GM23338 (cell line): ENCODE data around the gene PIGK.
"Not testable (repeated sequence)": the region's sequence is repeated elsewhere in the genome, so short reads cannot be mapped to it uniquely, and the experiment has no call there.

Experiments used
- CREB1 ChIP-seq: fragments of 250-450 bp; sonication (Bioruptor Pico); IDR thresholded peaks from 2 replicates; pipeline ENCODE4 v1.5.0; 2020; ENCODE audit warnings: low read depth, mild to moderate bottlenecking, moderate library complexity
- ETS1 ChIP-seq: IDR thresholded peaks from 2 replicates; pipeline ENCODE4 v1.6.1; 2016; ENCODE audit warnings: antibody characterized with exemption
- EZH2 ChIP-seq: fragments of 200-600 bp; sonication (generic); IDR thresholded peaks from one replicate; pipeline ENCODE4 v1.8.0; 2017; ENCODE audit warnings: antibody characterized with exemption, mild to moderate bottlenecking, low read depth; ENCODE audit not compliant: unreplicated experiment
- EZH2phosphoT487 ChIP-seq: fragments of 200-600 bp; sonication (generic); IDR thresholded peaks from one replicate; pipeline ENCODE4 v1.8.1; 2018; ENCODE audit warnings: antibody characterized with exemption; ENCODE audit not compliant: unreplicated experiment
- JUNB ChIP-seq: IDR thresholded peaks from one replicate; pipeline ENCODE4 v1.6.1; 2016; ENCODE audit warnings: antibody characterized with exemption; ENCODE audit not compliant: unreplicated experiment
- POLR2AphosphoS5 ChIP-seq: IDR thresholded peaks from 2 replicates; pipeline ENCODE4 v1.6.1; 2016; ENCODE audit warnings: antibody characterized with exemption, low read depth
- STAT1 ChIP-seq: IDR thresholded peaks from one replicate; pipeline ENCODE4 v1.6.1; 2016; ENCODE audit warnings: antibody characterized with exemption; ENCODE audit not compliant: unreplicated experiment
- TF ChIP-seq, protein P1 (sequence below), 2 experiments: fragments of 200-600 bp in 1 of 2; sonication (generic) in 1 of 2; conservative IDR thresholded peaks; 2 replicates each; pipeline versions ENCODE4 v1.5.1 to v1.6.1; 2016 to 2017; ENCODE audit warnings: antibody characterized with exemption in 2 of 2, low read depth in 2 of 2, mild to moderate bottlenecking in 2 of 2, moderate library complexity in 1 of 2

DNA sequence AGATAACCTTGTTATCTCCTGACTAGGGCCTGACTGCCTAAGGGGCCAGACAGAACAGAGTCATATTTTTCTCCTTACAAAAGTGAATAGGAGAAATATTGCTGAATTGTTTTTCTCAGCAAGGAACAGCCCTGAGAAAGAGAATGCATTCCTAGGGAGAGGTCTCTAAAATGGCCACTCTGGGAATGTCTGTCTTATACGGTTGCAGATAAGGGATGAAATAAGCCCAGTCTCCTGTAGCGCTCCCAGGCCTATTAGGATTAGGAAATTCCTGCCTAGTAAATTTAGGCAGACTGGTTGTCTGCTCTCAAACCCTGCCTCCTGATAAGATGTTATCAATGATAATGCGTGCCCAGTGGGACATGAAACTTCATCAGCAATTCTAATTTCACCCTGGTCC lies 15.2 kb downstream of the PIGK start:
- TF ChIP-seq, protein P1, sequence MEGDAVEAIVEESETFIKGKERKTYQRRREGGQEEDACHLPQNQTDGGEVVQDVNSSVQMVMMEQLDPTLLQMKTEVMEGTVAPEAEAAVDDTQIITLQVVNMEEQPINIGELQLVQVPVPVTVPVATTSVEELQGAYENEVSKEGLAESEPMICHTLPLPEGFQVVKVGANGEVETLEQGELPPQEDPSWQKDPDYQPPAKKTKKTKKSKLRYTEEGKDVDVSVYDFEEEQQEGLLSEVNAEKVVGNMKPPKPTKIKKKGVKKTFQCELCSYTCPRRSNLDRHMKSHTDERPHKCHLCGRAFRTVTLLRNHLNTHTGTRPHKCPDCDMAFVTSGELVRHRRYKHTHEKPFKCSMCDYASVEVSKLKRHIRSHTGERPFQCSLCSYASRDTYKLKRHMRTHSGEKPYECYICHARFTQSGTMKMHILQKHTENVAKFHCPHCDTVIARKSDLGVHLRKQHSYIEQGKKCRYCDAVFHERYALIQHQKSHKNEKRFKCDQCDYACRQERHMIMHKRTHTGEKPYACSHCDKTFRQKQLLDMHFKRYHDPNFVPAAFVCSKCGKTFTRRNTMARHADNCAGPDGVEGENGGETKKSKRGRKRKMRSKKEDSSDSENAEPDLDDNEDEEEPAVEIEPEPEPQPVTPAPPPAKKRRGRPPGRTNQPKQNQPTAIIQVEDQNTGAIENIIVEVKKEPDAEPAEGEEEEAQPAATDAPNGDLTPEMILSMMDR (conservative IDR thresholded peaks at IDR 0.05; ENCODE audit: low read depth in 2 of 2) = not testable (repeated sequence)
- TF ChIP-seq STAT1; POLR2AphosphoS5; JUNB; EZH2; ETS1; EZH2phosphoT487; CREB1 (CRISPR knock-in tag): not testable (repeated sequence)
